Measurements from ENCODE around the gene MAP2K2. TPM values are rescaled to one million over a fixed set of nuclear protein-coding genes. Genes with fewer than 3 reads are reported as not detected.
A peak's percentile ranks its signal among the peaks of the same experiment; 100 is the strongest.

MAP2K2 gene
- total and polyA plus RNA-seq, 9 of the 15 experiments (the other 6 are each of a cell fraction or from before 2014, with no cell fraction given): 1.0 to 151 (median 58.3) TPM

DNA sequence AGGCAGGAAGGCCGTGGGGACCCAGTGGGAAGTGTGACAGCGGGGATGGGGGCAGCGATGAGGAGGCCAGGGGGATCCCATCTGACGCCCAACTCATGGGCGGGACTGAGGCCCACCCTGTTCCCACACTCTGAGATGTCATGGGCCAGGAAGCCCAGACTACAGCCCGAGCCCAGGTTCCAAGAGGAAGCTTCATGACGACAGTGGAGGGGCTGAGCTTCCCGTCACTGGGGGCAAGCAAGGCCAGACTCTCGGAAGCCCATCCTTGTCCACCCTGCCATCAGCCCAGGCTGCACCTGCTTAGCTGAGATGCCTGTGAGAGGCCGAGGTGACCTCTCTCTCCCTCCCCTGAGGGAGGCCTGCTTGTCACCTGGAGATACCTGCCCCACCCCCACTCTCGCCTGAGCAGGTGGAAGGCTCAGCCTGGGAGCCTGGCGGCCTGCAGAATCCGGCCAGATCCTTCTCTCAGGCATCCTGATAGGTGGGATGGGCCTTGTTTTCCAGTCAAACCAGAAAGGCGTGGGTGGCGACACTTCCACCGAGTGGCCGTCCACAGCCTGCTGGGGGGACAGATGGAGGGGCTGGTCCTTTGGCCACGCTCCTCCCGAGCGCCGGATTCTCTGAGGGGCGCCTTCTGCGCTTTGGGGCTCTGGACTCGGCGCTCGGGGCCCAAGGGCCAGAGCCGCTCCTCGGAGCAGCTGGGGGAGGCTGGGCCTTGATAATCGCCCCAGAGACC, 62.1 kb downstream of the MAP2K2 start:
- FAIRE-seq: no peak
- in situ Hi-C loops (cut with MboI): no loop called here
- Histone ChIP-seq H3K9me1 (ENCODE audit: control insufficient read depth, insufficient read depth, low read length) (peaks cover 20% of the 10 kb centered on the region), H3K4me2 (ENCODE audit: insufficient read depth, low read length) (peak overlapping the region; percentile 10; the same call in 1 of the 2 replicates), H3K27ac (ENCODE audit: extremely low read depth, low read depth, low read length) (no peak overlapping the region), H2AFZ (ENCODE audit: low read depth, low read length) (no peak overlapping the region), H4K20me1 (replicated peaks; ENCODE audit: control insufficient read depth, insufficient read depth, low read length) (peaks cover 62% of the 10 kb centered on the region), H3K4me1 (replicated peaks in 1 of 2; ENCODE audit: control insufficient read depth in 2 of 2, insufficient read depth in 2 of 2, low read length in 2 of 2) (peaks cover 36 to 83% of the 10 kb centered on the region in 2 experiments; a peak in 4 of 5 replicates), H3K79me2 (ENCODE audit: control insufficient read depth, insufficient read depth, low read length) (peaks cover 87% of the 10 kb centered on the region), H3K4me3 (no peak overlapping the region), H3K9me3 (replicated peaks; ENCODE audit: control insufficient read depth, insufficient read depth, low read depth, low read length) (no peaks in the 10 kb centered on the region), H3K27me3 (ENCODE audit: control insufficient read depth in 2 of 2, insufficient read depth in 2 of 2, low read length in 2 of 2) (no peaks in the 10 kb centered on the region), H3K36me3 (ENCODE audit: control insufficient read depth, insufficient read depth, low read length) (peaks cover 68% of the 10 kb centered on the region; the same call in 2 of the 3 replicates), H3K9ac (ENCODE audit: insufficient read depth in 1 of 2, low read depth in 2 of 2, low read length in 2 of 2) (peak overlapping the region; percentile 21 to 95; a peak in 2 of 4 replicates)
- intact Hi-C loops (cut with micrococcal nuclease): loop anchor here (10.0 kb wide), 1 partner anchor 123 kb away; the partner anchor contains the start of genes ANKRD24 and SIRT6
- no peak for ATAC-seq
- DNase-seq (ENCODE audit: extremely low read depth in 1 of 4, low spot score in 3 of 4): no peak
- 75% methylated on average over 29 of the region's 29 CpGs for WGBS (ENCODE audit: insufficient coverage, low coverage, missing lambda C conversion rate)
- CTCF ChIA-PET (ENCODE audit: low intra/inter-chr PET ratio): interaction anchor here (0.6 kb wide), 1 partner anchor 142 kb away, joined by 3 read pairs; no protein-coding TSS in a partner anchor
- BruUV-seq (replicated peaks): no TSS peak
- POLR2A ChIA-PET: interaction anchor here (0.6 to 0.7 kb wide), 2 partner anchors 93 to 293 kb away, joined by 3 to 4 read pairs; no protein-coding TSS in a partner anchor
- TF ChIP-seq NRF1 (conservative IDR thresholded peaks at IDR 0.05 in 1 of 2, IDR thresholded peaks at IDR 0.05 in 1 of 2): no peak
- TF ChIP-seq POLR3A (IDR thresholded peaks at IDR 0.05; ENCODE audit: borderline replicate concordance, extremely low read depth, insufficient read depth, insufficient read length): no peak
- TF ChIP-seq, protein P1, sequence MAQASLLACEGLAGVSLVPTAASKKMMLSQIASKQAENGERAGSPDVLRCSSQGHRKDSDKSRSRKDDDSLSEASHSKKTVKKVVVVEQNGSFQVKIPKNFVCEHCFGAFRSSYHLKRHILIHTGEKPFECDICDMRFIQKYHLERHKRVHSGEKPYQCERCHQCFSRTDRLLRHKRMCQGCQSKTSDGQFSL (CRISPR knock-in tag; IDR thresholded peaks at IDR 0.05): no peak
- TF ChIP-seq, protein P1 (tag; IDR thresholded peaks at IDR 0.05): no peak
- TF ChIP-seq, protein P2, sequence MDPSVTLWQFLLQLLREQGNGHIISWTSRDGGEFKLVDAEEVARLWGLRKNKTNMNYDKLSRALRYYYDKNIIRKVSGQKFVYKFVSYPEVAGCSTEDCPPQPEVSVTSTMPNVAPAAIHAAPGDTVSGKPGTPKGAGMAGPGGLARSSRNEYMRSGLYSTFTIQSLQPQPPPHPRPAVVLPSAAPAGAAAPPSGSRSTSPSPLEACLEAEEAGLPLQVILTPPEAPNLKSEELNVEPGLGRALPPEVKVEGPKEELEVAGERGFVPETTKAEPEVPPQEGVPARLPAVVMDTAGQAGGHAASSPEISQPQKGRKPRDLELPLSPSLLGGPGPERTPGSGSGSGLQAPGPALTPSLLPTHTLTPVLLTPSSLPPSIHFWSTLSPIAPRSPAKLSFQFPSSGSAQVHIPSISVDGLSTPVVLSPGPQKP (CRISPR knock-in tag; IDR thresholded peaks at IDR 0.05): no peak
- TF ChIP-seq, protein P3, sequence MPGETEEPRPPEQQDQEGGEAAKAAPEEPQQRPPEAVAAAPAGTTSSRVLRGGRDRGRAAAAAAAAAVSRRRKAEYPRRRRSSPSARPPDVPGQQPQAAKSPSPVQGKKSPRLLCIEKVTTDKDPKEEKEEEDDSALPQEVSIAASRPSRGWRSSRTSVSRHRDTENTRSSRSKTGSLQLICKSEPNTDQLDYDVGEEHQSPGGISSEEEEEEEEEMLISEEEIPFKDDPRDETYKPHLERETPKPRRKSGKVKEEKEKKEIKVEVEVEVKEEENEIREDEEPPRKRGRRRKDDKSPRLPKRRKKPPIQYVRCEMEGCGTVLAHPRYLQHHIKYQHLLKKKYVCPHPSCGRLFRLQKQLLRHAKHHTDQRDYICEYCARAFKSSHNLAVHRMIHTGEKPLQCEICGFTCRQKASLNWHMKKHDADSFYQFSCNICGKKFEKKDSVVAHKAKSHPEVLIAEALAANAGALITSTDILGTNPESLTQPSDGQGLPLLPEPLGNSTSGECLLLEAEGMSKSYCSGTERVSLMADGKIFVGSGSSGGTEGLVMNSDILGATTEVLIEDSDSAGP (CRISPR knock-in tag; IDR thresholded peaks at IDR 0.05): peak; percentile 79
- TF ChIP-seq HMG20B (CRISPR knock-in tag; IDR thresholded peaks at IDR 0.05): no peak
- no peak for TF ChIP-seq BDP1 (IDR thresholded peaks at IDR 0.05; ENCODE audit: insufficient read depth, insufficient read length)
- no peak for TF ChIP-seq TEAD1 (CRISPR knock-in tag; IDR thresholded peaks at IDR 0.05)
- TF ChIP-seq, protein P4, sequence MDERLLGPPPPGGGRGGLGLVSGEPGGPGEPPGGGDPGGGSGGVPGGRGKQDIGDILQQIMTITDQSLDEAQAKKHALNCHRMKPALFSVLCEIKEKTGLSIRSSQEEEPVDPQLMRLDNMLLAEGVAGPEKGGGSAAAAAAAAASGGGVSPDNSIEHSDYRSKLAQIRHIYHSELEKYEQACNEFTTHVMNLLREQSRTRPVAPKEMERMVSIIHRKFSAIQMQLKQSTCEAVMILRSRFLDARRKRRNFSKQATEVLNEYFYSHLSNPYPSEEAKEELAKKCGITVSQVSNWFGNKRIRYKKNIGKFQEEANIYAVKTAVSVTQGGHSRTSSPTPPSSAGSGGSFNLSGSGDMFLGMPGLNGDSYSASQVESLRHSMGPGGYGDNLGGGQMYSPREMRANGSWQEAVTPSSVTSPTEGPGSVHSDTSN (CRISPR knock-in tag; IDR thresholded peaks at IDR 0.05; ENCODE audit: low read depth): no peak
- TF ChIP-seq, protein P4 (tag; conservative IDR thresholded peaks at IDR 0.05; ENCODE audit: low read depth): no peak
- peak; percentile 52; the same call in 1 of the 2 replicates for TF ChIP-seq POLR2AphosphoS5 (IDR thresholded peaks at IDR 0.05; ENCODE audit: control insufficient read depth, insufficient read depth, low read depth, low read length)
